ENCODE measurements around the gene PDGFRB. TPM values are rescaled to one million over a fixed set of nuclear protein-coding genes. Genes with fewer than 3 reads are reported as not detected.

The PDGFRB gene
- total and polyA plus RNA-seq, 10 of the 15 experiments (the other 5 are each of a cell fraction or from before 2014, with no cell fraction given) = 0.02 to 3.0 (median 1.0) TPM

GRCh38 chr5:150190503-150190979 lies 34.9 kb upstream of the PDGFRB start:
- Histone ChIP-seq H3K79me2 (ENCODE audit: control insufficient read depth, insufficient read depth, low read length) (no peaks in the 10 kb centered on the region), H3K4me2 (ENCODE audit: control insufficient read depth, insufficient read depth) (no peak overlapping the region), H4K20me1 (ENCODE audit: control insufficient read depth, insufficient read depth) (no peaks in the 10 kb centered on the region; the same call in 1 of the 2 replicates), H2AFZ (ENCODE audit: control insufficient read depth, low read depth, low read length) (no peak overlapping the region), H3K36me3 (ENCODE audit: control insufficient read depth in 2 of 2, insufficient read depth in 2 of 2, low read length in 1 of 2) (no peaks in the 10 kb centered on the region), H3K27me3 (replicated peaks in 1 of 2; ENCODE audit: control insufficient read depth in 2 of 2, insufficient read depth in 2 of 2, low read length in 1 of 2) (peaks cover 0 to 5% of the 10 kb centered on the region in 2 experiments; a peak in 3 of 4 replicates), H3K4me1 (ENCODE audit: control insufficient read depth, insufficient read depth, low read length) (no peaks in the 10 kb centered on the region), H3K4me3 (no peak overlapping the region), H3K9me3 (replicated peaks; ENCODE audit: control insufficient read depth, insufficient read depth, low read length) (no peaks in the 10 kb centered on the region), H3K27ac (ENCODE audit: control insufficient read depth, insufficient read depth) (no peak overlapping the region), H3K9ac (ENCODE audit: control insufficient read depth, insufficient read depth, low read length) (no peak overlapping the region)
- intact Hi-C loops (cut with micrococcal nuclease; ENCODE audit: unreplicated experiment) (no loop called here), in situ Hi-C loops (cut with MboI) (no loop called here)
- WGBS (ENCODE audit: insufficient coverage, insufficient replicate concordance, low lambda C conversion rate, missing lambda C conversion rate) = 42% methylated on average over 15 of the region's 16 CpGs
- no peak for FAIRE-seq
- ChIA-PET CTCF (no interaction called here), POLR2A (no interaction called here), SMC1A (ENCODE audit: uncharacterized antibody, unreplicated experiment) (interaction anchor here (0.7 kb wide), 1 partner anchor 11 kb away, joined by 3 read pairs; no protein-coding TSS in a partner anchor), RAD21 (ENCODE audit: unreplicated experiment) (no interaction called here)
- ATAC-seq = no peak
- no TSS peak for BruUV-seq (replicated peaks)
- DNase-seq (ENCODE audit: low read depth, low spot score) = no peak
- TF ChIP-seq SREBF2 (IDR thresholded peaks at IDR 0.05; ENCODE audit: low read length) (no peak), SUPT20H (IDR thresholded peaks at IDR 0.05; ENCODE audit: borderline replicate concordance, control insufficient read depth, low read depth, low read length) (no peak), RBBP5 (conservative IDR thresholded peaks at IDR 0.05) (no peak), TAF1 (IDR thresholded peaks at IDR 0.05; ENCODE audit: borderline replicate concordance, low read depth, low read length) (no peak), IKZF1 (conservative IDR thresholded peaks at IDR 0.05) (no peak), PML (IDR thresholded peaks at IDR 0.05; ENCODE audit: low read length) (no peak), SPI1 (IDR thresholded peaks at IDR 0.05; ENCODE audit: borderline replicate concordance, insufficient read depth, low read depth, low read length) (no peak), SMAD1 (IDR thresholded peaks at IDR 0.05; ENCODE audit: low read depth, partially characterized antibody) (no peak), EED (IDR thresholded peaks at IDR 0.05; ENCODE audit: low read depth) (no peak), YBX1 (IDR thresholded peaks at IDR 0.05) (no peak), POLR2A (IDR thresholded peaks at IDR 0.05; ENCODE audit: low read depth, low read length) (no peak), EZH2 (IDR thresholded peaks at IDR 0.05; ENCODE audit: borderline replicate concordance, control insufficient read depth, low read depth, low read length) (no peak), MYC (IDR thresholded peaks at IDR 0.05; ENCODE audit: insufficient read depth, insufficient read length, insufficient replicate concordance, low read length, severe bottlenecking) (no peak), KAT2A (conservative IDR thresholded peaks at IDR 0.05; ENCODE audit: control insufficient read depth, low read depth, low read length) (no peak), JUNB (IDR thresholded peaks at IDR 0.05) (no peak), EGR1 (IDR thresholded peaks at IDR 0.05; ENCODE audit: borderline replicate concordance in 1 of 2, low read depth in 2 of 2, low read length in 2 of 2) (no peak), ZBED1 (IDR thresholded peaks at IDR 0.05; ENCODE audit: borderline replicate concordance) (no peak), MEF2B (IDR thresholded peaks at IDR 0.05; ENCODE audit: partially characterized antibody, poor library complexity, severe bottlenecking) (no peak), SMARCA5 (IDR thresholded peaks at IDR 0.05) (no peak), E2F4 (IDR thresholded peaks at IDR 0.05; ENCODE audit: low read depth, low read length) (no peak)
